Upper lobe of left lung (tissue), 4 donors: ENCODE data around the gene SCAMP2.

Experiments
- EP300 ChIP-seq, 4 donors: sonication (generic); formaldehyde crosslinking; IDR thresholded peaks; one replicate each; pipeline ENCODE4 v1.5.1; 2017; ENCODE audit warnings: antibody characterized with exemption in 4 of 4, control low read depth in 2 of 4
- POLR2A ChIP-seq, 4 donors: fragments of 450-650 bp; IDR thresholded peaks; one replicate each; pipeline ENCODE4 v1.5.1; 2016 to 2017; ENCODE audit warnings: antibody characterized with exemption in 4 of 4, mild to moderate bottlenecking in 2 of 4
- POLR2AphosphoS5 ChIP-seq, 2 donors: sonication (generic); formaldehyde crosslinking; IDR thresholded peaks; one replicate each; pipeline ENCODE4 v1.5.1; 2017; ENCODE audit warnings: antibody characterized with exemption in 2 of 2
- TF ChIP-seq, protein P1 (sequence below), 6 experiments: fragments of 450-650 bp in 4 of 6; fragments of 200-600 bp in 2 of 6; sonication (generic) in 2 of 6; IDR thresholded peaks; one replicate each; pipeline ENCODE4 v1.5.1; 2016 to 2019; ENCODE audit warnings: antibody characterized with exemption in 6 of 6

DNA sequence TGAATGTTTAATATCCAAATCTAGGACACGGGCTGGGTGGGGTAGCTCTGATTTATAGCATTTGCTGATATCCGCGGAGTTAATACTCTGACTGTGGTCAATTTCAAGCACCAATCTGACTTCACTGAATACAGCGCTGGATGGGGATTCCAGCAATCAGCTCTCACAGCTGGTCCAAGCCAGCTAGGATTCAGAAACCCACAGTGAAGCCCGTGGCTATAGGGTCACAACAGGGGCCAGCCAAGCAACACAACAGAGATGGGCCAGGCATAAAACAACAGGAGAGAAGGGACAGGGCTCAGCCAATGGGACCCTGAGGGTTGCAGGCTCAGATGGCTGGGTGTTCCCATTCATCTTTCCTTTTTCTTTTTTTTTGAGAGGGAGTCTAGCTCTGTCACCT is 65.9 kb downstream of the SCAMP2 start:
- TF ChIP-seq, protein P1, sequence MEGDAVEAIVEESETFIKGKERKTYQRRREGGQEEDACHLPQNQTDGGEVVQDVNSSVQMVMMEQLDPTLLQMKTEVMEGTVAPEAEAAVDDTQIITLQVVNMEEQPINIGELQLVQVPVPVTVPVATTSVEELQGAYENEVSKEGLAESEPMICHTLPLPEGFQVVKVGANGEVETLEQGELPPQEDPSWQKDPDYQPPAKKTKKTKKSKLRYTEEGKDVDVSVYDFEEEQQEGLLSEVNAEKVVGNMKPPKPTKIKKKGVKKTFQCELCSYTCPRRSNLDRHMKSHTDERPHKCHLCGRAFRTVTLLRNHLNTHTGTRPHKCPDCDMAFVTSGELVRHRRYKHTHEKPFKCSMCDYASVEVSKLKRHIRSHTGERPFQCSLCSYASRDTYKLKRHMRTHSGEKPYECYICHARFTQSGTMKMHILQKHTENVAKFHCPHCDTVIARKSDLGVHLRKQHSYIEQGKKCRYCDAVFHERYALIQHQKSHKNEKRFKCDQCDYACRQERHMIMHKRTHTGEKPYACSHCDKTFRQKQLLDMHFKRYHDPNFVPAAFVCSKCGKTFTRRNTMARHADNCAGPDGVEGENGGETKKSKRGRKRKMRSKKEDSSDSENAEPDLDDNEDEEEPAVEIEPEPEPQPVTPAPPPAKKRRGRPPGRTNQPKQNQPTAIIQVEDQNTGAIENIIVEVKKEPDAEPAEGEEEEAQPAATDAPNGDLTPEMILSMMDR (IDR thresholded peaks at IDR 0.05): no peak
- no peak for TF ChIP-seq POLR2AphosphoS5 (IDR thresholded peaks at IDR 0.05)
- TF ChIP-seq EP300 (IDR thresholded peaks at IDR 0.05): no peak
- no peak for TF ChIP-seq POLR2A (IDR thresholded peaks at IDR 0.05)
